Lower leg skin (tissue), 4 donors: Measurements from ENCODE around the gene ATP4B. TPM values are rescaled to one million over a fixed set of nuclear protein-coding genes. Genes with fewer than 3 reads are reported as not detected.

Source experiments
- DNase-seq, 2 donors: peaks; one replicate each; pipeline ENCODE4 v3.0.0-alpha.2; 2019; ENCODE audit warnings: low spot score in 2 of 2
- H3K4me3 ChIP-seq: fragments of 200-600 bp; sonication (generic); 2 replicates; pipeline ENCODE4 v1.5.1; 2017; ENCODE audit warnings: mild to moderate bottlenecking, low read depth; ENCODE audit not compliant: poor library complexity, severe bottlenecking
- CTCF ChIP-seq, 3 donors: fragments of 450-650 bp; IDR thresholded peaks; one replicate each; pipeline ENCODE4 v1.5.1; 2016; ENCODE audit warnings: antibody characterized with exemption in 3 of 3, mild to moderate bottlenecking in 3 of 3, moderate library complexity in 2 of 3
- POLR2A ChIP-seq, 2 donors: fragments of 450-650 bp; IDR thresholded peaks; one replicate each; pipeline ENCODE4 v1.6.1; 2016 to 2017; ENCODE audit warnings: antibody characterized with exemption in 2 of 2, mild to moderate bottlenecking in 1 of 2, moderate library complexity in 1 of 2
- WGBS, 2 donors: methylation state at CpG; one replicate each; pipeline ENCODE4 v1.1.5; 2018; 5-methylcytosine and 5-hydroxymethylcytosine counted together
- intact Hi-C: fragments of 100-400 bp; cut with DNase I; formaldehyde crosslinking; loops from one replicate; pipeline ENCODE4 v1.15.0; 2023; ENCODE audit warnings: low total_unique reads
- total RNA-seq, 4 donors: library from RNA; depleted of rRNA; stranded (reverse); fragments of >200 nt; gene quantifications; one replicate each; pipeline ENCODE4 v1.1.0, GENCODE V29; 2016

The ATP4B gene
- total RNA-seq, 4 donors from 2014 or later = not detected

- TF ChIP-seq CTCF (IDR thresholded peaks at IDR 0.05) = no peak
- intact Hi-C loops = no loop called here
- 61 to 87% methylated on average over 3 of the region's 3 CpGs for WGBS, 2 donors
- DNase-seq = peak in 1 of 2 donors; percentile 58
- no peak overlapping the region for H3K4me3 ChIP-seq
These were observed 7.8 kb upstream of the ATP4B start for GRCh38 chr13:113665597-113666328.

GRCh38 chr13:113664751-113665596, 7.0 kb upstream of the ATP4B start:
- DNase-seq = peak in 1 of 2 donors; percentile 67
- no peak overlapping the region for H3K4me3 ChIP-seq
- TF ChIP-seq POLR2A (IDR thresholded peaks at IDR 0.05) = no peak
- TF ChIP-seq CTCF (IDR thresholded peaks at IDR 0.05) = no peak
- 66 to 69% methylated on average over 21 of the region's 21 CpGs for WGBS, 2 donors
- intact Hi-C loops = no loop called here

GRCh38 chr13:113663934-113664333, 5.9 kb upstream of the ATP4B start:
- no peak overlapping the region for H3K4me3 ChIP-seq
- peak in 1 of 2 donors; percentile 64 for DNase-seq
- intact Hi-C loops = no loop called here
- TF ChIP-seq CTCF (IDR thresholded peaks at IDR 0.05) (no peak), POLR2A (IDR thresholded peaks at IDR 0.05) (no peak)
- 67 to 72% methylated on average over 15 of the region's 15 CpGs for WGBS, 2 donors

- WGBS, 2 donors = 90 to 91% methylated on average over 2 of the region's 2 CpGs
- no peak overlapping the region for H3K4me3 ChIP-seq
- no peak for TF ChIP-seq CTCF (IDR thresholded peaks at IDR 0.05)
- intact Hi-C loops = no loop called here
- no peak for DNase-seq
These were observed 3.5 kb upstream of the ATP4B start for GRCh38 chr13:113661509-113661908.

- no peak overlapping the region for H3K4me3 ChIP-seq
- DNase-seq = no peak
- 76 to 79% methylated on average over 3 of the region's 3 CpGs for WGBS, 2 donors
- intact Hi-C loops = no loop called here
- TF ChIP-seq CTCF (IDR thresholded peaks at IDR 0.05) (no peak), POLR2A (IDR thresholded peaks at IDR 0.05) (no peak)
These were observed 2.1 kb upstream of the ATP4B start for GRCh38 chr13:113660066-113660465.
